H1 (cell line): ENCODE data around the gene ADAMTS14. TPM values are rescaled to one million over a fixed set of nuclear protein-coding genes. Genes with fewer than 3 reads are reported as not detected.

Source experiments
- CTCF ChIA-PET: fragments of 300-600 bp; sonication (Branson Sonifier 250); formaldehyde crosslinking; loops from one replicate; lab custom pipeline; 2021; ENCODE audit not compliant: partially characterized antibody; lab: Charles Lee
- POLR2A ChIA-PET: fragments of 300-600 bp; sonication (Branson Sonifier 250); formaldehyde crosslinking; loops from one replicate; lab custom pipeline; 2021; ENCODE audit warnings: inconsistent platforms; ENCODE audit not compliant: partially characterized antibody; lab: Charles Lee
- DNase-seq, 2 experiments: peaks; one replicate each; pipeline versions ENCODE4 v3.0.0 to v3.0.0-alpha.2; 2010 to 2022; ENCODE audit warnings: low spot score in 2 of 2, low read depth in 1 of 2, mixed read lengths in 1 of 2
- FAIRE-seq: peaks from 2 replicates; lab custom pipeline; 2011; peaks lifted over from hg19 to GRCh38; lab: Jason Lieb, UNC
- H2AFZ ChIP-seq: 2 replicates; pipeline ENCODE4 v1.8.1; 2012; ENCODE audit warnings: low read length, inconsistent platforms
- H2AK5ac ChIP-seq: 2 replicates; pipeline ENCODE4 v1.6.1; 2013; ENCODE audit warnings: low read depth, low read length
- H2BK120ac ChIP-seq: replicated peaks from 2 replicates; pipeline ENCODE3; 2013; ENCODE audit warnings: low read depth, low read length, inconsistent platforms
- H2BK12ac ChIP-seq: 2 replicates; pipeline ENCODE4 v1.6.1; 2013; ENCODE audit warnings: low read depth, low read length
- H2BK15ac ChIP-seq: 2 replicates; pipeline ENCODE4 v1.6.1; 2013; ENCODE audit warnings: low read length
- H2BK20ac ChIP-seq: 2 replicates; pipeline ENCODE4 v1.6.1; 2013; ENCODE audit warnings: low read length
- H2BK5ac ChIP-seq: 2 replicates; pipeline ENCODE4 v1.6.1; 2013; ENCODE audit warnings: low read depth, low read length
- H3K14ac ChIP-seq: 2 replicates; pipeline ENCODE4 v1.6.1; 2013; ENCODE audit warnings: inconsistent platforms; ENCODE audit not compliant: insufficient read length
- H3K18ac ChIP-seq: 2 replicates; pipeline ENCODE4 v1.6.1; 2013; ENCODE audit warnings: low read length; ENCODE audit errors: extremely low read depth
- H3K23ac ChIP-seq: 2 replicates; pipeline ENCODE4 v1.6.1; 2013; ENCODE audit warnings: inconsistent platforms; ENCODE audit not compliant: insufficient read length
- H3K23me2 ChIP-seq: 2 replicates; pipeline ENCODE4 v1.6.1; 2013; ENCODE audit warnings: low read depth, low read length
- H3K27ac ChIP-seq: 2 replicates; pipeline ENCODE4 v1.6.1; 2011; ENCODE audit warnings: low read depth, low read length, inconsistent platforms
- H3K27me3 ChIP-seq, 4 experiments: replicated peaks in 1 of 4; 1 replicate in 1 of 4; 2 replicates in 3 of 4; pipeline versions ENCODE4 v1.6.1 to v1.8.1; 2011 to 2013; ENCODE audit warnings: low read length in 3 of 4, mild to moderate bottlenecking in 3 of 4, inconsistent platforms in 2 of 4, mixed read lengths in 2 of 4, moderate library complexity in 1 of 4; ENCODE audit not compliant: control insufficient read depth in 3 of 4, insufficient read depth in 3 of 4; ENCODE audit errors: extremely low read depth in 1 of 4
- H3K36me3 ChIP-seq, 4 experiments: 2 replicates each; pipeline versions ENCODE4 v1.6.1 to v1.8.1; 2011 to 2013; ENCODE audit warnings: mild to moderate bottlenecking in 4 of 4, low read length in 3 of 4, moderate library complexity in 2 of 4, control low read depth in 1 of 4, inconsistent platforms in 1 of 4; ENCODE audit not compliant: insufficient read depth in 4 of 4, control insufficient read depth in 2 of 4
- H3K4ac ChIP-seq: replicated peaks from 2 replicates; pipeline ENCODE3; 2013; ENCODE audit warnings: low read length, low read depth, mixed read lengths, inconsistent platforms; ENCODE audit not compliant: insufficient read length
- H3K4me1 ChIP-seq, 4 experiments: replicated peaks in 1 of 4; 1 replicate in 1 of 4; 2 replicates in 3 of 4; pipeline versions ENCODE4 v1.6.1 to v1.8.1; 2011 to 2013; ENCODE audit warnings: low read length in 3 of 4, inconsistent platforms in 2 of 4, mixed read lengths in 1 of 4; ENCODE audit not compliant: insufficient read depth in 4 of 4, control insufficient read depth in 3 of 4
- H3K4me2 ChIP-seq, 2 experiments: 2 replicates each; pipeline versions ENCODE4 v1.6.1 to v1.8.1; 2011 to 2013; ENCODE audit warnings: low read depth in 2 of 2, low read length in 2 of 2, control low read depth in 1 of 2, inconsistent platforms in 1 of 2, mild to moderate bottlenecking in 1 of 2; ENCODE audit not compliant: insufficient read depth in 1 of 2
- H3K4me3 ChIP-seq, 4 experiments: fragments of 200-600, 300-600 bp in 1 of 4; sonication (generic), shearing (Covaris generic), sonication (Bioruptor Twin) in 1 of 4; 2 replicates each; pipeline versions ENCODE4 v1.5.1 to v1.8.1; 2011 to 2016; ENCODE audit warnings: low read length in 4 of 4, low read depth in 3 of 4, control low read depth in 2 of 4, inconsistent platforms in 2 of 4, mild to moderate bottlenecking in 2 of 4, mixed read lengths in 1 of 4, moderate library complexity in 1 of 4; ENCODE audit not compliant: insufficient read depth in 2 of 4; ENCODE audit errors: extremely low read depth in 1 of 4
- H3K56ac ChIP-seq: replicated peaks from 2 replicates; pipeline ENCODE3; 2013; ENCODE audit warnings: low read depth, mild to moderate bottlenecking, mixed read lengths, low read length, inconsistent platforms; ENCODE audit not compliant: insufficient read length
- H3K79me1 ChIP-seq: 2 replicates; pipeline ENCODE4 v1.6.1; 2013; ENCODE audit warnings: low read depth, low read length, control low read depth
- H3K79me2 ChIP-seq, 2 experiments: 2 replicates each; pipeline versions ENCODE4 v1.6.1 to v1.8.1; 2012 to 2013; ENCODE audit warnings: low read length in 2 of 2, mild to moderate bottlenecking in 2 of 2, inconsistent platforms in 1 of 2; ENCODE audit not compliant: insufficient read depth in 2 of 2, control insufficient read depth in 1 of 2
- H3K9ac ChIP-seq, 4 experiments: replicated peaks in 1 of 4; 1 replicate in 1 of 4; 2 replicates in 3 of 4; pipeline versions ENCODE4 v1.6.1 to v1.8.1; 2011 to 2013; ENCODE audit warnings: low read depth in 3 of 4, low read length in 3 of 4, control low read depth in 2 of 4, mild to moderate bottlenecking in 2 of 4, moderate library complexity in 2 of 4, inconsistent platforms in 1 of 4; ENCODE audit errors: extremely low read depth in 1 of 4
- H3K9me3 ChIP-seq, 2 experiments: 2 replicates each; pipeline versions ENCODE4 v1.6.1 to v1.8.1; 2012 to 2013; ENCODE audit warnings: mild to moderate bottlenecking in 2 of 2, moderate library complexity in 2 of 2, control low read depth in 1 of 2, inconsistent platforms in 1 of 2, low read depth in 1 of 2, low read length in 1 of 2, mixed read lengths in 1 of 2; ENCODE audit not compliant: insufficient read depth in 2 of 2
- H4K20me1 ChIP-seq, 2 experiments: replicated peaks in 1 of 2; 2 replicates each; pipeline versions ENCODE3 to v1.8.1; 2011 to 2013; ENCODE audit warnings: inconsistent platforms in 2 of 2, low read length in 2 of 2, mild to moderate bottlenecking in 1 of 2; ENCODE audit not compliant: insufficient read depth in 2 of 2, control insufficient read depth in 1 of 2
- H4K5ac ChIP-seq: 2 replicates; pipeline ENCODE4 v1.6.1; 2013; ENCODE audit warnings: low read length, low read depth, mixed read lengths, inconsistent platforms; ENCODE audit not compliant: insufficient read length
- H4K8ac ChIP-seq: 2 replicates; pipeline ENCODE4 v1.8.0; 2013; ENCODE audit warnings: mild to moderate bottlenecking, moderate library complexity, low read length, inconsistent platforms; ENCODE audit not compliant: insufficient read depth; ENCODE audit errors: extremely low read depth
- H4K91ac ChIP-seq: replicated peaks from 2 replicates; pipeline ENCODE3; 2013; ENCODE audit warnings: low read length, mixed read lengths, inconsistent platforms; ENCODE audit not compliant: insufficient read length
- RBBP5 ChIP-seq: IDR thresholded peaks from 2 replicates; pipeline ENCODE4 v1.7.1; 2012; ENCODE audit warnings: low read depth, mild to moderate bottlenecking, inconsistent platforms, low read length, moderate library complexity, borderline replicate concordance
- RNF2 ChIP-seq: fragments of 200-900, 300-1000 bp; sonication (generic); IDR thresholded peaks from 2 replicates; pipeline ENCODE4 v1.7.1; 2016; ENCODE audit warnings: borderline replicate concordance, low read depth, mild to moderate bottlenecking, antibody characterized with exemption, low read length; ENCODE audit not compliant: poor library complexity, severe bottlenecking; ENCODE audit errors: missing control alignments
- SIX5 ChIP-seq: IDR thresholded peaks from 2 replicates; pipeline ENCODE4 v1.6.1; 2011; ENCODE audit warnings: mild to moderate bottlenecking, low read depth, low read length
- SP2 ChIP-seq: IDR thresholded peaks from 2 replicates; pipeline ENCODE4 v1.6.1; 2012; ENCODE audit warnings: mild to moderate bottlenecking, low read length, inconsistent platforms
- TBP ChIP-seq: IDR thresholded peaks from 2 replicates; pipeline ENCODE4 v1.6.1; 2011; ENCODE audit warnings: low read depth, low read length, improper control_type of control experiment
- WGBS, 2 experiments: shearing (Covaris generic) in 1 of 2; methylation state at CpG; one replicate each; pipeline versions ENCODE4 v1.1.6 to v1.1.7; 2013 to 2015; ENCODE audit warnings: low lambda C conversion rate in 2 of 2, mixed read lengths in 2 of 2, inconsistent platforms in 1 of 2, low coverage in 1 of 2, missing lambda C conversion rate in 1 of 2; ENCODE audit not compliant: insufficient replicate concordance in 2 of 2, insufficient coverage in 1 of 2, insufficient read length in 1 of 2; ENCODE audit errors: extremely low coverage in 1 of 2, missing lambda C conversion rate in 1 of 2; 5-methylcytosine and 5-hydroxymethylcytosine counted together
- polyA plus RNA-seq, 7 experiments: library from polyadenylated mRNA; depleted of rRNA in 3 of 7; stranded (reverse) in 5 of 7; unstranded in 2 of 7; fragments of >200 nt in 5 of 7; fragments of 200-250 nt in 2 of 7; gene quantifications; 1 replicate in 5 of 7; 2 replicates in 1 of 7; 4 replicates in 1 of 7; pipeline versions ENCODE4 v1.2.1 to v1.2.3, GENCODE V29; 2011 to 2013; ENCODE audit warnings: missing spikeins in 2 of 7, mixed read lengths in 2 of 7
- total RNA-seq: library from RNA; stranded (reverse); fragmentation: NEBNext Ultra II Directional; extraction: Animal tissue kit (Norgen Biotek cat#: 25700); gene quantifications from 2 replicates; pipeline ENCODE4 v1.2.1, GENCODE V29; 2021

ADAMTS14 gene
- total and polyA plus RNA-seq, 2 of the 8 experiments (the other 6 are each of a cell fraction or from before 2014, with no cell fraction given): 2.0 to 2.3 TPM

GRCh38 chr10:70732569-70732968 is 60.3 kb downstream of the ADAMTS14 start:
- Histone ChIP-seq H3K23me2 (no peaks in the 10 kb centered on the region; the same call in 1 of the 2 replicates), H3K18ac (no peak overlapping the region), H3K4ac (no peak overlapping the region), H2BK20ac (no peak overlapping the region), H2BK15ac (no peak overlapping the region), H2BK12ac (no peak overlapping the region), H4K5ac (no peak overlapping the region), H3K27me3 (peaks cover 0 to 2% (median 0%) of the 10 kb centered on the region in 4 experiments; a peak in 1 of 7 replicates), H2AK5ac (no peak overlapping the region), H3K4me3 (no peak overlapping the region), H3K9ac (no peak overlapping the region), H3K9me3 (no peaks in the 10 kb centered on the region), H2BK120ac (no peak overlapping the region), H3K79me1 (no peaks in the 10 kb centered on the region), H3K4me1 (peaks cover 0 to 6% (median 3%) of the 10 kb centered on the region in 4 experiments; a peak in 3 of 7 replicates), H3K14ac (no peak overlapping the region), H3K36me3 (no peaks in the 10 kb centered on the region), H4K8ac (peak overlapping the region; percentile 73; the same call in 1 of the 2 replicates), H3K79me2 (no peaks in the 10 kb centered on the region), H2AFZ (no peak overlapping the region), H3K56ac (no peak overlapping the region), H3K4me2 (no peak overlapping the region), H4K91ac (no peak overlapping the region), H2BK5ac (no peak overlapping the region), H4K20me1 (peaks cover 0 to 3% of the 10 kb centered on the region in 2 experiments), H3K27ac (no peak overlapping the region), H3K23ac (no peak overlapping the region)
- DNase-seq (no peak), FAIRE-seq (no peak)
- TF ChIP-seq SIX5: no peak
- no peak for TF ChIP-seq TBP
- no peak for TF ChIP-seq RNF2
- no peak for TF ChIP-seq SP2
- TF ChIP-seq RBBP5: no peak
- CTCF ChIA-PET: interaction anchor here (0.7 to 3.7 kb wide), 13 partner anchors 9 to 384 kb away, joined by 3 to 11 read pairs (median 3); no protein-coding TSS in a partner anchor
- POLR2A ChIA-PET: no interaction called here
- 83% methylated on average over 4 of the region's 4 CpGs; no CpG with 5 or more reads in 1 of the 2 experiments for WGBS, 2 experiments
